ENCODE data around the gene HOXA9. TPM values are rescaled to one million over a fixed set of nuclear protein-coding genes. Genes with fewer than 3 reads are reported as not detected.

The HOXA9 gene
- total and polyA plus RNA-seq, 2 of the 4 experiments (the other 2 are of a cell fraction), result 0.18 to 0.32 TPM

GRCh38 chr7:27126596-27127327, 38.6 kb downstream of the HOXA9 start (continued):
- TF ChIP-seq MXI1 (IDR thresholded peaks at IDR 0.05; ENCODE audit: borderline replicate concordance, low read depth, low read length), result no peak

- Histone ChIP-seq H3K36me3 (ENCODE audit: control insufficient read depth, insufficient read depth, low read length) (peaks cover 3% of the 10 kb centered on the region; the same call in 1 of the 2 replicates), H2BK15ac (ENCODE audit: low read depth, low read length) (no peak overlapping the region), H3K56ac (ENCODE audit: extremely low read depth, insufficient read depth, low read length) (no peak overlapping the region), H4K20me1 (ENCODE audit: insufficient read depth, low read length) (no peaks in the 10 kb centered on the region), H3K4me2 (ENCODE audit: low read depth, low read length) (no peak overlapping the region; the same call in 1 of the 2 replicates), H3K14ac (replicated peaks; ENCODE audit: low read depth, low read length) (no peak overlapping the region), H2AFZ (replicated peaks; ENCODE audit: low read length, poor library complexity) (no peak overlapping the region), H4K5ac (ENCODE audit: low read depth, low read length) (no peak overlapping the region), H3K27me3 (ENCODE audit: control insufficient read depth, insufficient read depth, low read length) (no peaks in the 10 kb centered on the region), H2BK5ac (ENCODE audit: low read depth, low read length, poor library complexity, severe bottlenecking) (no peak overlapping the region), H3K18ac (ENCODE audit: low read depth, low read length) (no peak overlapping the region), H3K9me1 (ENCODE audit: insufficient read depth, low read length) (peaks cover 7% of the 10 kb centered on the region), H4K8ac (ENCODE audit: low read depth in 2 of 2, low read length in 2 of 2) (no peak overlapping the region), H3K9me3 (ENCODE audit: control insufficient read depth, insufficient read depth, low read length) (no peaks in the 10 kb centered on the region), H3K23ac (ENCODE audit: low read depth, low read length) (peak overlapping the region; percentile 22; the same call in 1 of the 2 replicates), H2BK120ac (ENCODE audit: low read depth, low read length) (no peak overlapping the region), H2BK20ac (ENCODE audit: low read depth, low read length) (peak overlapping the region; percentile 17; the same call in 1 of the 2 replicates), H3K4ac (ENCODE audit: low read depth, low read length) (no peak overlapping the region), H2AK9ac (replicated peaks; ENCODE audit: low read depth, low read length, poor library complexity) (no peak overlapping the region), H3K9ac (ENCODE audit: low read depth, low read length) (no peak overlapping the region), H3K4me1 (ENCODE audit: control insufficient read depth, insufficient read depth, low read length) (peaks cover 23% of the 10 kb centered on the region), H3K4me3 (ENCODE audit: insufficient read depth, low read depth, low read length) (no peak overlapping the region), H2AK5ac (ENCODE audit: low read depth, low read length) (peak overlapping the region; percentile 54), H3K79me1 (ENCODE audit: low read depth in 1 of 2, low read length in 2 of 2) (peaks cover 13 to 47% of the 10 kb centered on the region in 2 experiments), H3K27ac (ENCODE audit: insufficient read depth, low read length) (no peak overlapping the region), H4K91ac (ENCODE audit: insufficient read depth, low read depth, low read length) (no peak overlapping the region; the same call in 1 of the 2 replicates)
- dilution Hi-C loops (cut with HindIII; ENCODE audit: low sequenced_read_pairs, unreplicated experiment) (no loop called here), in situ Hi-C loops (cut with MboI; ENCODE audit: low sequenced_read_pairs) (no loop called here), intact Hi-C loops (cut with micrococcal nuclease) (no loop called here)
- no peak for ATAC-seq (ENCODE audit: low read depth)
- BruUV-seq (replicated peaks), result no TSS peak
- WGBS, 2 experiments (ENCODE audit: extremely low coverage in 2 of 2, insufficient read length in 1 of 2), result 40% methylated on average over 1 of the region's 5 CpGs; no CpG with 5 or more reads in 1 of the 2 experiments
- POLR2A ChIA-PET (ENCODE audit: unreplicated experiment), result interaction anchor here (0.7 kb wide), 1 partner anchor 20 kb away, joined by 4 read pairs; no protein-coding TSS in a partner anchor
- peak; percentile 27 for DNase-seq
- CTCF ChIA-PET, result no interaction called here
- TF ChIP-seq CHD1 (IDR thresholded peaks at IDR 0.05; ENCODE audit: low read depth, low read length) (no peak), USF2 (IDR thresholded peaks at IDR 0.05; ENCODE audit: low read depth, low read length) (no peak), ELK1 (IDR thresholded peaks at IDR 0.05; ENCODE audit: borderline replicate concordance, low read depth, low read length) (no peak), CTCF (conservative IDR thresholded peaks at IDR 0.05; ENCODE audit: low read depth, low read length) (no peak), FOS (IDR thresholded peaks at IDR 0.05; ENCODE audit: low read depth, low read length) (no peak)
Observed at GRCh38 chr7:27125986-27126394, 39.3 kb downstream of the HOXA9 start.

Data from IMR-90 (cell line).